Type B pancreatic cell (in vitro differentiated cells): Measurements from ENCODE around the gene TOP2B. TPM values are rescaled to one million over a fixed set of nuclear protein-coding genes. Genes with fewer than 3 reads are reported as not detected.

Experiments
- DNase-seq: peaks from one replicate; pipeline ENCODE4 v3.0.0; 2021; ENCODE audit warnings: mixed read lengths; ENCODE audit not compliant: unreplicated experiment; ENCODE audit errors: extremely low spot score
- H3K27ac Mint-ChIP-seq: 2 replicates; pipeline ENCODE4 v1.8.0; 2021; ENCODE audit warnings: mild to moderate bottlenecking, mixed read lengths
- H3K27me3 Mint-ChIP-seq: 2 replicates; pipeline ENCODE4 v1.8.0; 2021; ENCODE audit warnings: mixed read lengths
- H3K36me3 Mint-ChIP-seq: 2 replicates; pipeline ENCODE4 v1.8.0; 2021; ENCODE audit warnings: mixed read lengths
- H3K4me1 Mint-ChIP-seq: one replicate; pipeline ENCODE4 v1.8.0; 2021; ENCODE audit warnings: mixed read lengths; ENCODE audit not compliant: unreplicated experiment
- H3K4me3 Mint-ChIP-seq: 2 replicates; pipeline ENCODE4 v1.8.0; 2021; ENCODE audit warnings: mild to moderate bottlenecking, mixed read lengths
- H3K9me3 Mint-ChIP-seq: 2 replicates; pipeline ENCODE4 v1.8.0; 2021; ENCODE audit warnings: mixed read lengths
- total RNA-seq: library from RNA; stranded (reverse); gene quantifications from 2 replicates; pipeline ENCODE4 v1.2.1, GENCODE V29; 2021; ENCODE audit warnings: low replicate concordance
- TF ChIP-seq, protein P1 (sequence below): fragments of 200-600 bp; sonication (generic); conservative IDR thresholded peaks from 2 replicates; pipeline ENCODE4 v1.5.0; 2021; ENCODE audit warnings: antibody characterized with exemption, mild to moderate bottlenecking

Gene TOP2B
- total RNA-seq, 1 donor from 2014 or later: 198 TPM

DNA sequence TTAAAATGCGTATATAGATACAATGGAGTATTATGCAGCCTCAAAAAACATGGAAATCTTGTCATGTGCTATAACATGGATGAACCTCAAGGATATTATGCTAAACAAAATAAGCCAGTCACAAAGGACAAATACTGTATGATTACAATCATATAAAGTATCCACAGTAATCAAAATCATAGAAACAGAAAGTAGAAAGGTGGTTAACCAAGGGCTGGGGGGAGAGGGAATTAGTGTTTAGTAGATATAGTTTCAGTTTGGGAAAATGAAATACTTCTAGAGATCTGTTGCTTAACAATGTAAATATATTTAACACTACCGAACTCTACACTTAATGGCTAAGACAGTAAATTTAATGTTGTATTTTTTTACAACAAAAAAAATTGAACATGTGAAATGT lies 9.0 kb downstream of the TOP2B start:
- no peak overlapping the region for H3K27ac Mint-ChIP-seq
- DNase-seq: no peak
- no peaks in the 10 kb centered on the region for H3K27me3 Mint-ChIP-seq
- H3K4me1 Mint-ChIP-seq: peaks cover 29% of the 10 kb centered on the region
- H3K4me3 Mint-ChIP-seq: no peak overlapping the region
- no peaks in the 10 kb centered on the region for H3K9me3 Mint-ChIP-seq
- H3K36me3 Mint-ChIP-seq: peaks cover 42% of the 10 kb centered on the region
- TF ChIP-seq, protein P1, sequence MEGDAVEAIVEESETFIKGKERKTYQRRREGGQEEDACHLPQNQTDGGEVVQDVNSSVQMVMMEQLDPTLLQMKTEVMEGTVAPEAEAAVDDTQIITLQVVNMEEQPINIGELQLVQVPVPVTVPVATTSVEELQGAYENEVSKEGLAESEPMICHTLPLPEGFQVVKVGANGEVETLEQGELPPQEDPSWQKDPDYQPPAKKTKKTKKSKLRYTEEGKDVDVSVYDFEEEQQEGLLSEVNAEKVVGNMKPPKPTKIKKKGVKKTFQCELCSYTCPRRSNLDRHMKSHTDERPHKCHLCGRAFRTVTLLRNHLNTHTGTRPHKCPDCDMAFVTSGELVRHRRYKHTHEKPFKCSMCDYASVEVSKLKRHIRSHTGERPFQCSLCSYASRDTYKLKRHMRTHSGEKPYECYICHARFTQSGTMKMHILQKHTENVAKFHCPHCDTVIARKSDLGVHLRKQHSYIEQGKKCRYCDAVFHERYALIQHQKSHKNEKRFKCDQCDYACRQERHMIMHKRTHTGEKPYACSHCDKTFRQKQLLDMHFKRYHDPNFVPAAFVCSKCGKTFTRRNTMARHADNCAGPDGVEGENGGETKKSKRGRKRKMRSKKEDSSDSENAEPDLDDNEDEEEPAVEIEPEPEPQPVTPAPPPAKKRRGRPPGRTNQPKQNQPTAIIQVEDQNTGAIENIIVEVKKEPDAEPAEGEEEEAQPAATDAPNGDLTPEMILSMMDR: no peak

GRCh38 chr3:25654576-25654975 lies 10.1 kb downstream of the TOP2B start:
- DNase-seq: no peak
- Mint-ChIP-seq H3K36me3 (peaks cover 45% of the 10 kb centered on the region), H3K9me3 (peaks cover 5% of the 10 kb centered on the region), H3K27ac (no peak overlapping the region), H3K4me3 (no peak overlapping the region), H3K27me3 (no peaks in the 10 kb centered on the region), H3K4me1 (peaks cover 23% of the 10 kb centered on the region)
- TF ChIP-seq, protein P1: no peak

DNA sequence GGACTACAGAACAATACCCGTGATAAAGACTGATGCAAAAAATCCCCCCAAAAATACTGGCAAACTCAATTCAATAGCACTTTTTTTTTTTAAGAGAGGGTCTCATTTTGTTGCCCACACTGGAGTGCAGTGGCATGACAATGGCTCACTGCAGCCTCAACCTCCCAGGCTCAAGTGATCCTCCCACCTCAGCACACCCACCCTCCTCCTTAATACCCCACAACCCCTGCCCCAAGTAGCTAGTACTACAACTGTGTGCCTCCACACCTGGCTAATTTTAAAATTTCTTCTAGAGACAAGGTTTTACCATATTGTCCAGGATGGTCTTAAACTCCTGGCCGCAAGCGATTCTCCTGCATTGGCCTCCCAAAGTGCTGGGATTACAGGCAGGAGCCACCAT lies 11.4 kb downstream of the TOP2B start:
- Mint-ChIP-seq H3K27ac (no peak overlapping the region), H3K9me3 (peaks cover 13% of the 10 kb centered on the region), H3K27me3 (no peaks in the 10 kb centered on the region), H3K4me1 (peaks cover 17% of the 10 kb centered on the region), H3K36me3 (peaks cover 50% of the 10 kb centered on the region), H3K4me3 (no peak overlapping the region)
- DNase-seq: no peak
- TF ChIP-seq, protein P1: no peak

DNA sequence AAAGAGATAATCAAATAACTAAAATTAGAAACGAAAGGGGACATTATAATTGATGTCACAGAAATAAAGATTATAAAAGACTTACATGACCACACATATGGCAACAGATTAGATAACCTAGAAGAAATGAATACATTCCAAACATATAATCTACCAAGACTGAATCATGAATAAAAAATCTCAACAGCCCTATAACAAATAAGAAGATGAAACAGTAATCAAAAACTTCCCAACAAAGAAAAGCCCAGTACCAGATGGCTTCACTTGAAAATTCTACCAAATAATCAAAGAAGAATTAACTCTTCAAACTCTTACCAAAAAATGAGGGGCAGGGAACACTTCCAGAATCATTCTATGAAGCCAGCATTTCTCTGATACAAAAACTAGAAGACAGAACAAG lies 11.8 kb downstream of the TOP2B start:
- TF ChIP-seq, protein P1: no peak
- Mint-ChIP-seq H3K27me3 (no peaks in the 10 kb centered on the region), H3K4me3 (no peak overlapping the region), H3K4me1 (peaks cover 21% of the 10 kb centered on the region), H3K36me3 (peaks cover 54% of the 10 kb centered on the region), H3K27ac (no peak overlapping the region), H3K9me3 (peaks cover 17% of the 10 kb centered on the region)
- no peak for DNase-seq

DNA sequence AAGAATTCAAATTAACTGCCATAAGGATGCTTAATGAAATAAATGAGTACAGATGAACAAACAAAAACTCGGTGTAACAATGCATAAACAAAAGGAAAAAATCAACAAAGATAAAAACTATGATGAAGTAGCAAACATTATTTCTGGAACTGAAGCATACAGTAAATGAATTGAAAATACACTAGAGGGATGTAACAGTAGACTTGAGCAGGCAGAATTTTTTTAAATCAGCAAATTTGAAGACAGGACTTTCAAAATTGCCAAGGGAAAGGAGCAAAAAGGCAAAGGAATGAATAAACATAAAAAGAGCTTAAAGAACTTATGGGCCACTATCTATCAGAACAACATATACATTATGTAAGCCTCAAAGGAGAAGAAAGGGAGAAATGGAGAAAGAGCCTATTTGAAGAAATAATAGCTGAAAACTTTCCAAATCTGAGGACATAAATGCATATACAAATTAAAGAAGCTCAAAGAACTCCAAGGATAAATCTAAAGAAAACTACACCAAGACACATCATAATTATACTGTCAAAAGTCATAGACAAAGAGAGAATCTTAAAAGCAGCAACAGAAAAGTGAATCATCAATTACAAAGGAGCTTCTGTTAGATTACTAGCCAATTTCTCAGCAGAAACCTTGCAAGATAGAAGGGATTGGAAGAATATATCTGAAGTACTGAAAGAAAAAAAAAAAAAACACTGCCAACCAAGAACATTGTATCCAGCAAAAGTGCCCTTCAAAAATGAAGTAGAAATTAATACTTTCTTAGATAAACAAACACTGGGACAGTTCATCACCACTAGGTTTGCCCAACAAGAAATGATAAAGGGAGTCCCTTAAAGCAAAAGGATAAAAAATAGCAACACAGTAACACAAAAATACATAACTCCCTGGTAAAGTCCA lies 15.5 kb downstream of the TOP2B start:
- Mint-ChIP-seq H3K27ac (no peak overlapping the region), H3K36me3 (peaks cover 47% of the 10 kb centered on the region)
- TF ChIP-seq, protein P1: no peak

More for the DNA sequence above, 15.5 kb downstream of the TOP2B start:
- DNase-seq: no peak
- Mint-ChIP-seq H3K9me3 (peaks cover 18% of the 10 kb centered on the region), H3K27me3 (no peaks in the 10 kb centered on the region), H3K4me3 (no peak overlapping the region), H3K4me1 (peaks cover 22% of the 10 kb centered on the region)
